NCI-H1436 (cell line): ENCODE results near the gene FAM13B.

ENCODE experiments used
- DNase-seq: peaks from one replicate; lab custom pipeline; 2025; lab: John Stamatoyannopoulos, UW

Gene FAM13B

GRCh38 chr5:137894586-137894985 lies 138.3 kb downstream of the FAM13B start:
- DNase-seq: no peak

GRCh38 chr5:137891849-137892248 lies 141.0 kb downstream of the FAM13B start:
- DNase-seq: no peak

- no peak for DNase-seq
These were observed 142.0 kb downstream of the FAM13B start for GRCh38 chr5:137890845-137891244.

- no peak for DNase-seq
These were observed 143.8 kb downstream of the FAM13B start, which contains the start of gene PKD2L2 for GRCh38 chr5:137888863-137889759. Gene PKD2L2, plus strand, starts transcription at chr5:137889457. Its CDS starts 35 bp downstream, at chr5:137889492.

GRCh38 chr5:137888466-137888862 lies 144.4 kb downstream of the FAM13B start:
- no peak for DNase-seq
